OCI-LY3 (cell line): ENCODE results near the gene AXIN1.

Experiments
- H2AFZ ChIP-seq: fragments of 200-600, 300-600 bp; shearing (Covaris generic); 2 replicates; pipeline ENCODE4 v1.6.0; 2014; ENCODE audit warnings: antibody characterized with exemption, low read depth, low read length
- H3K27ac ChIP-seq: fragments of 200-600, 300-600 bp; sonication (generic); 2 replicates; pipeline ENCODE4 v1.5.1; 2014; ENCODE audit warnings: mild to moderate bottlenecking, low read length, moderate library complexity, mixed read lengths
- H3K27me3 ChIP-seq: fragments of 200-600, 300-600 bp; sonication (generic); 2 replicates; pipeline ENCODE4 v1.6.1; 2014; ENCODE audit warnings: low read depth, low read length, mixed read lengths
- H3K36me3 ChIP-seq: fragments of 200-600, 300-600 bp; sonication (generic); replicated peaks from 2 replicates; pipeline ENCODE3; 2014; ENCODE audit warnings: low read depth, low read length, mixed read lengths
- H3K4me1 ChIP-seq: fragments of 300-600, 200-600 bp; sonication (generic); 2 replicates; pipeline ENCODE4 v1.6.1; 2014; ENCODE audit warnings: low read length, mixed read lengths
- H3K4me2 ChIP-seq: fragments of 200-600, 300-600 bp; sonication (generic); 2 replicates; pipeline ENCODE4 v1.6.1; 2014; ENCODE audit warnings: low read length, mixed read lengths
- H3K4me3 ChIP-seq: fragments of 300-600, 200-600 bp; sonication (generic); 2 replicates; pipeline ENCODE4 v1.5.1; 2014; ENCODE audit warnings: antibody characterized with exemption, mild to moderate bottlenecking, low read length, moderate library complexity
- H3K79me2 ChIP-seq: fragments of 300-600, 200-600 bp; shearing (Covaris generic); 2 replicates; pipeline ENCODE4 v1.6.1; 2014; ENCODE audit warnings: mild to moderate bottlenecking, low read length, mixed read lengths
- H3K9ac ChIP-seq: fragments of 300-600, 200-600 bp; shearing (Covaris generic); 2 replicates; pipeline ENCODE4 v1.6.0; 2014; ENCODE audit warnings: mild to moderate bottlenecking, low read length, moderate library complexity
- H3K9me3 ChIP-seq: fragments of 200-600, 300-600 bp; shearing (Covaris generic); 2 replicates; pipeline ENCODE4 v1.6.1; 2014; ENCODE audit warnings: low read length, mixed read lengths; ENCODE audit not compliant: insufficient read depth
- H4K20me1 ChIP-seq: fragments of 200-600, 300-600 bp; sonication (generic); 2 replicates; pipeline ENCODE4 v1.6.1; 2016; ENCODE audit warnings: low read length, mixed read lengths; ENCODE audit not compliant: insufficient read depth
- CTCF ChIP-seq: fragments of 200-600, 300-600 bp; sonication (generic); IDR thresholded peaks from 2 replicates; pipeline ENCODE4 v1.5.1; 2014; ENCODE audit warnings: antibody characterized with exemption, low read length, low read depth
- EZH2phosphoT487 ChIP-seq: fragments of 200-600 bp; shearing (Covaris generic); IDR thresholded peaks from 2 replicates; pipeline ENCODE4 v1.6.1; 2018; ENCODE audit warnings: antibody characterized with exemption, mixed run types, low read depth

The AXIN1 gene

GRCh38 chr16:399340-400019 is 47.0 kb upstream of the AXIN1 start:
- Histone ChIP-seq H3K79me2 (peaks cover 27% of the 10 kb centered on the region), H3K4me2 (peak overlapping the region; percentile 95; the same call in 1 of the 2 replicates), H3K36me3 (peaks cover 6% of the 10 kb centered on the region), H3K27ac (peak overlapping the region; percentile 80; the same call in 1 of the 2 replicates), H3K9ac (no peak overlapping the region), H3K27me3 (no peaks in the 10 kb centered on the region), H3K4me1 (peaks cover 37% of the 10 kb centered on the region), H2AFZ (no peak overlapping the region), H3K4me3 (no peak overlapping the region), H4K20me1 (peaks cover 4% of the 10 kb centered on the region; the same call in 1 of the 2 replicates), H3K9me3 (no peaks in the 10 kb centered on the region)
- TF ChIP-seq EZH2phosphoT487 = no peak
- no peak for TF ChIP-seq CTCF

GRCh38 chr16:398561-399339 is 46.2 kb upstream of the AXIN1 start:
- H3K4me2 ChIP-seq = peak overlapping the region; percentile 53
- no peak overlapping the region for H2AFZ ChIP-seq
- H3K9me3 ChIP-seq = no peaks in the 10 kb centered on the region
- H3K27me3 ChIP-seq = no peaks in the 10 kb centered on the region
- peaks cover 37% of the 10 kb centered on the region for H3K4me1 ChIP-seq
- H3K79me2 ChIP-seq = peaks cover 27% of the 10 kb centered on the region
- H3K9ac ChIP-seq = no peak overlapping the region
- H3K27ac ChIP-seq = 0 out of 2 replicates have a peak overlapping the region, but pooled peaks have one; percentile 40
- H4K20me1 ChIP-seq = peaks cover 4% of the 10 kb centered on the region; the same call in 1 of the 2 replicates
- H3K4me3 ChIP-seq = peak overlapping the region; percentile 58; the same call in 1 of the 2 replicates
- H3K36me3 ChIP-seq = peaks cover 6% of the 10 kb centered on the region
- TF ChIP-seq EZH2phosphoT487 (no peak), CTCF (no peak)

- H3K9me3 ChIP-seq = no peaks in the 10 kb centered on the region
- no peak overlapping the region for H3K9ac ChIP-seq
- H2AFZ ChIP-seq = no peak overlapping the region
- peaks cover 37% of the 10 kb centered on the region for H3K4me1 ChIP-seq
- H3K27me3 ChIP-seq = no peaks in the 10 kb centered on the region
- peak overlapping the region; percentile 58 for H3K4me3 ChIP-seq
- peak overlapping the region; percentile 53 for H3K4me2 ChIP-seq
- peaks cover 6% of the 10 kb centered on the region for H3K36me3 ChIP-seq
- H3K79me2 ChIP-seq = peaks cover 27% of the 10 kb centered on the region
- H4K20me1 ChIP-seq = peaks cover 4% of the 10 kb centered on the region; the same call in 1 of the 2 replicates
- no peak for TF ChIP-seq CTCF
- no peak for TF ChIP-seq EZH2phosphoT487
- peak overlapping the region; percentile 40; the same call in 1 of the 2 replicates for H3K27ac ChIP-seq
Observed at GRCh38 chr16:397736-398332, 45.3 kb upstream of the AXIN1 start.
